OCI-LY7 (cell line): ENCODE measurements around the gene SLC38A4. TPM values are rescaled to one million over a fixed set of nuclear protein-coding genes. Genes with fewer than 3 reads are reported as not detected.

Experiments used
- BruUV-seq: library from RNA; stranded (reverse); fragments of 400-500 nt; replicated peaks from 2 replicates; lab custom pipeline; 2021; lab: Mats Ljungman, UMichigan
- CTCF ChIA-PET: fragments of 300-600 bp; sonication (Branson Sonifier 250); formaldehyde crosslinking; loops from one replicate; lab custom pipeline; 2022; ENCODE audit warnings: antibody characterized with exemption; ENCODE audit not compliant: unreplicated experiment; lab: Charles Lee
- POLR2A ChIA-PET: fragments of 300-600 bp; sonication (Branson Sonifier 250); formaldehyde crosslinking; loops from one replicate; lab custom pipeline; 2022; ENCODE audit warnings: antibody characterized with exemption; lab: Charles Lee
- DNase-seq: peaks from one replicate; pipeline ENCODE4 v3.0.0-alpha.2; 2015; ENCODE audit warnings: low spot score
- H2AFZ ChIP-seq: fragments of 200-600 bp; sonication (generic), shearing (Covaris generic); 2 replicates; pipeline ENCODE4 v1.6.1; 2014; ENCODE audit warnings: mild to moderate bottlenecking, antibody characterized with exemption, low read length, moderate library complexity
- H3K27ac ChIP-seq: fragments of 200-600 bp; sonication (generic); 2 replicates; pipeline ENCODE4 v1.5.1; 2014; ENCODE audit warnings: mixed run types, low read depth, mild to moderate bottlenecking, moderate library complexity, low read length, inconsistent platforms; ENCODE audit not compliant: poor library complexity, severe bottlenecking
- H3K36me3 ChIP-seq: fragments of 200-600 bp; sonication (generic); 2 replicates; pipeline ENCODE4 v1.6.1; 2014; ENCODE audit warnings: mild to moderate bottlenecking, antibody characterized with exemption, low read length, moderate library complexity, mixed read lengths; ENCODE audit not compliant: insufficient read depth
- H3K4me1 ChIP-seq: fragments of 200-600 bp; sonication (generic); 2 replicates; pipeline ENCODE4 v1.5.1; 2014; ENCODE audit warnings: mild to moderate bottlenecking, low read length; ENCODE audit not compliant: insufficient read depth, poor library complexity, severe bottlenecking
- H3K4me2 ChIP-seq: fragments of 200-600 bp; sonication (generic); 2 replicates; pipeline ENCODE4 v1.6.1; 2014; ENCODE audit warnings: mild to moderate bottlenecking, low read length
- H3K4me3 ChIP-seq: fragments of 200-600 bp; sonication (generic); 2 replicates; pipeline ENCODE4 v1.5.1; 2014; ENCODE audit warnings: mild to moderate bottlenecking, low read depth, low read length; ENCODE audit not compliant: poor library complexity, severe bottlenecking
- H3K79me2 ChIP-seq: fragments of 200-600 bp; sonication (generic); 2 replicates; pipeline ENCODE4 v1.6.1; 2016; ENCODE audit warnings: low read depth, mild to moderate bottlenecking, low read length, moderate library complexity, mixed read lengths; ENCODE audit not compliant: insufficient read depth
- H3K9me2 ChIP-seq: fragments of 200-600 bp; sonication (generic); 2 replicates; pipeline ENCODE4 v1.6.1; 2016; ENCODE audit warnings: mild to moderate bottlenecking, low read length, mixed read lengths; ENCODE audit not compliant: insufficient read depth
- H3K9me3 ChIP-seq: fragments of 200-600 bp; sonication (generic); 2 replicates; pipeline ENCODE4 v1.6.1; 2014; ENCODE audit warnings: mild to moderate bottlenecking, mixed run types, low read length, mixed read lengths
- H4K20me1 ChIP-seq: fragments of 200-600 bp; sonication (generic); 2 replicates; pipeline ENCODE4 v1.6.1; 2014; ENCODE audit warnings: mild to moderate bottlenecking, antibody characterized with exemption, low read length, moderate library complexity, mixed read lengths; ENCODE audit not compliant: insufficient read depth
- EZH2phosphoT487 ChIP-seq: fragments of 200-600 bp; sonication (generic); IDR thresholded peaks from 2 replicates; pipeline ENCODE4 v1.6.1; 2018; ENCODE audit warnings: low read depth, borderline replicate concordance, mild to moderate bottlenecking, mixed run types, antibody characterized with exemption, low read length, moderate library complexity, mixed read lengths
- intact Hi-C: fragments of 100-400 bp; cut with micrococcal nuclease; formaldehyde crosslinking; loops from one replicate; pipeline ENCODE4 v1.10.0; 2022; ENCODE audit not compliant: unreplicated experiment
- total RNA-seq, 2 experiments: library from RNA; depleted of rRNA in 1 of 2; stranded (reverse); fragments of >200 nt in 1 of 2; shearing (Covaris generic) in 1 of 2; gene quantifications; 2 replicates each; pipeline ENCODE4 v1.2.3, GENCODE V29; 2014 to 2022
- TF ChIP-seq, protein P1 (sequence below): fragments of 200-600 bp; sonication (generic); conservative IDR thresholded peaks from 2 replicates; pipeline ENCODE4 v1.5.1; 2014; ENCODE audit warnings: mild to moderate bottlenecking, antibody characterized with exemption, low read length, moderate library complexity, mixed read lengths

The SLC38A4 gene
- total RNA-seq, 2 experiments from 2014 or later = not detected

DNA sequence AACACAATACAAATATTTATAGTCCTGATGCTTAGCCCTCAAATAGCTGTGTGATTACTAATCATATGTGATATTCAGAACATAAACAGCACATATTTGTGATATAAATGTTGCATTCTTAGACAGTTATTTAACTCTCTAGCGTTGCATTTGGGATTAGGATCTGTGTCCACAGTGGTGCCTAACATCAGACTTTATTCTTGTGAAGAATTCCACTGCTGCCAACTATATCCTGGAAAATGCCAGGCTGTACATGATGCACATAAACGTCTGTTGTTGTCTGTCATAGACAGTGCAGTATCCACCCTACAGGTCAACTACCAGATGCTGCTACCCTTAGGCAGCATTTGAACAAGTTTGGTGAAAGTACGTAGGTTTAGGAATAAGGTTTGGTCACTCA, 39.0 kb downstream of the SLC38A4 start:
- H3K9me2 ChIP-seq = no peaks in the 10 kb centered on the region
- no peaks in the 10 kb centered on the region for H3K9me3 ChIP-seq
- no peak overlapping the region for H3K27ac ChIP-seq
- no peaks in the 10 kb centered on the region for H3K36me3 ChIP-seq
- H2AFZ ChIP-seq = no peak overlapping the region
- H3K4me2 ChIP-seq = no peak overlapping the region
- H4K20me1 ChIP-seq = no peaks in the 10 kb centered on the region
- no peaks in the 10 kb centered on the region for H3K79me2 ChIP-seq
- TF ChIP-seq, protein P1, sequence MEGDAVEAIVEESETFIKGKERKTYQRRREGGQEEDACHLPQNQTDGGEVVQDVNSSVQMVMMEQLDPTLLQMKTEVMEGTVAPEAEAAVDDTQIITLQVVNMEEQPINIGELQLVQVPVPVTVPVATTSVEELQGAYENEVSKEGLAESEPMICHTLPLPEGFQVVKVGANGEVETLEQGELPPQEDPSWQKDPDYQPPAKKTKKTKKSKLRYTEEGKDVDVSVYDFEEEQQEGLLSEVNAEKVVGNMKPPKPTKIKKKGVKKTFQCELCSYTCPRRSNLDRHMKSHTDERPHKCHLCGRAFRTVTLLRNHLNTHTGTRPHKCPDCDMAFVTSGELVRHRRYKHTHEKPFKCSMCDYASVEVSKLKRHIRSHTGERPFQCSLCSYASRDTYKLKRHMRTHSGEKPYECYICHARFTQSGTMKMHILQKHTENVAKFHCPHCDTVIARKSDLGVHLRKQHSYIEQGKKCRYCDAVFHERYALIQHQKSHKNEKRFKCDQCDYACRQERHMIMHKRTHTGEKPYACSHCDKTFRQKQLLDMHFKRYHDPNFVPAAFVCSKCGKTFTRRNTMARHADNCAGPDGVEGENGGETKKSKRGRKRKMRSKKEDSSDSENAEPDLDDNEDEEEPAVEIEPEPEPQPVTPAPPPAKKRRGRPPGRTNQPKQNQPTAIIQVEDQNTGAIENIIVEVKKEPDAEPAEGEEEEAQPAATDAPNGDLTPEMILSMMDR = no peak
- no peak for TF ChIP-seq EZH2phosphoT487
- intact Hi-C loops = no loop called here
- no peak for DNase-seq
- BruUV-seq = no TSS peak
- POLR2A ChIA-PET = interaction anchor here (0.7 kb wide), 1 partner anchor 745 kb away, joined by 3 read pairs; no protein-coding TSS in a partner anchor
- H3K4me1 ChIP-seq = no peaks in the 10 kb centered on the region
- no peak overlapping the region for H3K4me3 ChIP-seq
- CTCF ChIA-PET = no interaction called here

DNA sequence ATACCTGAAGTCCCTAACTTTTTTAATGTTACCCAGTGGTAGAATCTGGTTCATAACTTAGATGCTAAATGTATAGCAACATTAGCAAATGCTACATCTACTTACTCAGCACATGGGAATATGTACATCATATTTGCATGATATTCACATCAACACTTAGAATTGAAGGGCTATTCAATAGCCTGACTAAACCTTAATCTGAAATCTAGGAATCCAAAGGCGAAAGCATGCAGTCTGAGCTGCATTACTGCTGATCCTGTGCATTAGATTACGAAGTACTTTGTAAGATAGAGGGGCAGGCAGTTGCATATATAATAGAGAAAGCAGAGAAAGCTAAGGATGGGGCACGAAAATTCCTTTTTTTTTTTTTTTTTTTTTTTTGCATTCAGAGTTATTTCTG, 40.4 kb downstream of the SLC38A4 start:
- H3K27ac ChIP-seq = no peak overlapping the region
- no TSS peak for BruUV-seq
- no peaks in the 10 kb centered on the region for H3K36me3 ChIP-seq
- H3K4me2 ChIP-seq = no peak overlapping the region
- H3K9me3 ChIP-seq = no peaks in the 10 kb centered on the region
- TF ChIP-seq, protein P1 = no peak
- no peak for TF ChIP-seq EZH2phosphoT487
- no peak for DNase-seq
- no peaks in the 10 kb centered on the region for H3K9me2 ChIP-seq
- H3K79me2 ChIP-seq = no peaks in the 10 kb centered on the region
- ChIA-PET POLR2A (interaction anchor here (0.6 kb wide), 1 partner anchor 225 kb away, joined by 3 read pairs; no protein-coding TSS in a partner anchor), CTCF (no interaction called here)
- intact Hi-C loops = no loop called here
- no peak overlapping the region for H2AFZ ChIP-seq
- no peaks in the 10 kb centered on the region for H4K20me1 ChIP-seq
- H3K4me3 ChIP-seq = no peak overlapping the region
- no peaks in the 10 kb centered on the region for H3K4me1 ChIP-seq

DNA sequence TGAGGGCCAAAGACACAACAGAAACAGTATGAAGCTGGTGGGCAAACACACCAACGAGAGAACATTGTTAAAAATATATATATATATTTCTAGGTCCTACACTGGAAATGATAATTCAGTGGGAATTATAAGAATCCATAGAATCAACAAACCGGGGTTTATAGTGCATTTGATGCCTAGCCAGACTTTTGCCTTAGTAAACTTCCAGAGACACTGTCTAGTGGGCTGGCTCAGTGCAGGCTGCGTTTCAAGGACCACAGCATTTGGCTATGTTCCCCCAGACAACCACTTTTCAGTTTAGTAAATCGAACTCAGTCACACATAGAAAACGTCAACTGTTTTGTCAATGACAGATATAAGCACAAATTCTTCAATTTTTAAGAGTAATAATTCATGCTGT, 41.9 kb downstream of the SLC38A4 start:
- Histone ChIP-seq H4K20me1 (no peaks in the 10 kb centered on the region), H3K27ac (no peak overlapping the region), H3K36me3 (no peaks in the 10 kb centered on the region), H3K4me1 (no peaks in the 10 kb centered on the region), H3K4me3 (no peak overlapping the region), H3K4me2 (no peak overlapping the region), H2AFZ (no peak overlapping the region), H3K9me2 (no peaks in the 10 kb centered on the region), H3K9me3 (no peaks in the 10 kb centered on the region), H3K79me2 (no peaks in the 10 kb centered on the region)
- ChIA-PET POLR2A (no interaction called here), CTCF (no interaction called here)
- intact Hi-C loops = no loop called here
- BruUV-seq = no TSS peak
- TF ChIP-seq, protein P1 = no peak
- TF ChIP-seq EZH2phosphoT487 = no peak
- DNase-seq = no peak
